OCI-LY3 (cell line): ENCODE data around the gene KRTAP5-6.

Experiments used
- H2AFZ ChIP-seq: fragments of 200-600, 300-600 bp; shearing (Covaris generic); 2 replicates; pipeline ENCODE4 v1.6.0; 2014; ENCODE audit warnings: antibody characterized with exemption, low read depth, low read length
- H3K27ac ChIP-seq: fragments of 200-600, 300-600 bp; sonication (generic); 2 replicates; pipeline ENCODE4 v1.5.1; 2014; ENCODE audit warnings: mild to moderate bottlenecking, low read length, moderate library complexity, mixed read lengths
- H3K27me3 ChIP-seq: fragments of 200-600, 300-600 bp; sonication (generic); 2 replicates; pipeline ENCODE4 v1.6.1; 2014; ENCODE audit warnings: low read depth, low read length, mixed read lengths
- H3K36me3 ChIP-seq: fragments of 200-600, 300-600 bp; sonication (generic); replicated peaks from 2 replicates; pipeline ENCODE3; 2014; ENCODE audit warnings: low read depth, low read length, mixed read lengths
- H3K4me1 ChIP-seq: fragments of 300-600, 200-600 bp; sonication (generic); 2 replicates; pipeline ENCODE4 v1.6.1; 2014; ENCODE audit warnings: low read length, mixed read lengths
- H3K4me2 ChIP-seq: fragments of 200-600, 300-600 bp; sonication (generic); 2 replicates; pipeline ENCODE4 v1.6.1; 2014; ENCODE audit warnings: low read length, mixed read lengths
- H3K4me3 ChIP-seq: fragments of 300-600, 200-600 bp; sonication (generic); 2 replicates; pipeline ENCODE4 v1.5.1; 2014; ENCODE audit warnings: antibody characterized with exemption, mild to moderate bottlenecking, low read length, moderate library complexity
- H3K79me2 ChIP-seq: fragments of 300-600, 200-600 bp; shearing (Covaris generic); 2 replicates; pipeline ENCODE4 v1.6.1; 2014; ENCODE audit warnings: mild to moderate bottlenecking, low read length, mixed read lengths
- H3K9ac ChIP-seq: fragments of 300-600, 200-600 bp; shearing (Covaris generic); 2 replicates; pipeline ENCODE4 v1.6.0; 2014; ENCODE audit warnings: mild to moderate bottlenecking, low read length, moderate library complexity
- H3K9me3 ChIP-seq: fragments of 200-600, 300-600 bp; shearing (Covaris generic); 2 replicates; pipeline ENCODE4 v1.6.1; 2014; ENCODE audit warnings: low read length, mixed read lengths; ENCODE audit not compliant: insufficient read depth
- H4K20me1 ChIP-seq: fragments of 200-600, 300-600 bp; sonication (generic); 2 replicates; pipeline ENCODE4 v1.6.1; 2016; ENCODE audit warnings: low read length, mixed read lengths; ENCODE audit not compliant: insufficient read depth
- EZH2phosphoT487 ChIP-seq: fragments of 200-600 bp; shearing (Covaris generic); IDR thresholded peaks from 2 replicates; pipeline ENCODE4 v1.6.1; 2018; ENCODE audit warnings: antibody characterized with exemption, mixed run types, low read depth
- TF ChIP-seq, protein P1 (sequence below): fragments of 200-600, 300-600 bp; sonication (generic); IDR thresholded peaks from 2 replicates; pipeline ENCODE4 v1.5.1; 2014; ENCODE audit warnings: antibody characterized with exemption, low read length, low read depth

The KRTAP5-6 gene

GRCh38 chr11:1696608-1697570 lies at the start of gene KRTAP5-6:
Gene KRTAP5-6, plus strand, starts transcription at chr11:1697195. Its CDS starts 51 bp downstream, at chr11:1697246.
- Histone ChIP-seq H3K9me3 (no peaks in the 10 kb centered on the region), H4K20me1 (no peaks in the 10 kb centered on the region), H3K4me3 (no peak within 1 kb of the TSS), H2AFZ (no peak within 1 kb of the TSS), H3K79me2 (no peaks in the 10 kb centered on the region), H3K27ac (no peak within 1 kb of the TSS), H3K9ac (no peak within 1 kb of the TSS), H3K27me3 (peaks cover 32% of the 10 kb centered on the region), H3K4me1 (no peaks in the 10 kb centered on the region), H3K36me3 (no peaks in the 10 kb centered on the region), H3K4me2 (no peak within 1 kb of the TSS)
- TF ChIP-seq, protein P1, sequence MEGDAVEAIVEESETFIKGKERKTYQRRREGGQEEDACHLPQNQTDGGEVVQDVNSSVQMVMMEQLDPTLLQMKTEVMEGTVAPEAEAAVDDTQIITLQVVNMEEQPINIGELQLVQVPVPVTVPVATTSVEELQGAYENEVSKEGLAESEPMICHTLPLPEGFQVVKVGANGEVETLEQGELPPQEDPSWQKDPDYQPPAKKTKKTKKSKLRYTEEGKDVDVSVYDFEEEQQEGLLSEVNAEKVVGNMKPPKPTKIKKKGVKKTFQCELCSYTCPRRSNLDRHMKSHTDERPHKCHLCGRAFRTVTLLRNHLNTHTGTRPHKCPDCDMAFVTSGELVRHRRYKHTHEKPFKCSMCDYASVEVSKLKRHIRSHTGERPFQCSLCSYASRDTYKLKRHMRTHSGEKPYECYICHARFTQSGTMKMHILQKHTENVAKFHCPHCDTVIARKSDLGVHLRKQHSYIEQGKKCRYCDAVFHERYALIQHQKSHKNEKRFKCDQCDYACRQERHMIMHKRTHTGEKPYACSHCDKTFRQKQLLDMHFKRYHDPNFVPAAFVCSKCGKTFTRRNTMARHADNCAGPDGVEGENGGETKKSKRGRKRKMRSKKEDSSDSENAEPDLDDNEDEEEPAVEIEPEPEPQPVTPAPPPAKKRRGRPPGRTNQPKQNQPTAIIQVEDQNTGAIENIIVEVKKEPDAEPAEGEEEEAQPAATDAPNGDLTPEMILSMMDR = no peak
- no peak for TF ChIP-seq EZH2phosphoT487

DNA sequence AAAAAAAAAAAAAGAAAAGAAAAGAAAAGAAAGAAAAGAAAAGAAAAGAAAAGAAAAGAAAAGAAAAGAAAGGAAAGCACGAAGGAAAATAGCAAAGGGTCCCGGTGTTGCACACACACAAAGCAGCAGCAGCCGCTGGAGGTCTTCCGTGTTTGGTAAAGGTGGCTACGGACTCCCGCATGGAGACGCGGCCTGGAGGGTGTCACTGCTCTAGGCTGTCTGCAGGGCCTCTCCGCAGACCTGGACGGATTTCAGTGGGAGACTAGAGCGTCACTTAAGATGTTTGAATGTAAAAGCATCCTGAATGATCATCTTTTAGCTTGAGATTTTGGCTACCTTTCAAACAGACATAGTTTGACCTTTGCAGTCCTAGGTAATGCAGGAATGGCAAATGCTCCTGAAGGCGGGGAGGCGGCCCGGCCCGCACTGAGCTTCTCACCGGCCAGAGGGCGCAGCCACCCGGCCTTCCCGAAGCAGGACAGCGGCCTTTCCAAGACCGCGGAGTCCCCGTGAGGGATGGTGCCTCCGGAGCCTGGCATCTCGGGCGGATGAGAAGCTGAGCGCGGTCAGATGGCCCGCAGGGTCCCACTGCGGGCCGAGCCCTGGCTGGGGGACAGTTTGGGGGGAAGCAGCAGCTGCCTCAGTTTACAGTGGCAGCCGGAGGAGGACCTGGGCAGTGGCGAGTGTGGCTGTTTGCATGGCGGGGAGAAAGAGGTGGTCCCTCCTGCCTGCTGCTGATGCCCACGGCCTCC lies 48.9 kb upstream of the KRTAP5-6 start:
- Histone ChIP-seq H3K4me1 (peaks cover 5% of the 10 kb centered on the region; the same call in 1 of the 2 replicates), H3K9me3 (no peaks in the 10 kb centered on the region), H3K4me2 (no peak overlapping the region), H4K20me1 (no peaks in the 10 kb centered on the region), H2AFZ (no peak overlapping the region), H3K27ac (no peak overlapping the region), H3K36me3 (no peaks in the 10 kb centered on the region), H3K4me3 (no peak overlapping the region), H3K9ac (no peak overlapping the region), H3K27me3 (peaks cover 36% of the 10 kb centered on the region), H3K79me2 (no peaks in the 10 kb centered on the region)
- TF ChIP-seq EZH2phosphoT487 = no peak
- TF ChIP-seq, protein P1 = no peak

GRCh38 chr11:1648653-1649420 lies 48.2 kb upstream of the KRTAP5-6 start:
- TF ChIP-seq, protein P1 = no peak
- no peak for TF ChIP-seq EZH2phosphoT487
- H3K4me2 ChIP-seq = no peak overlapping the region
- no peak overlapping the region for H3K27ac ChIP-seq
- no peaks in the 10 kb centered on the region for H3K9me3 ChIP-seq
- peaks cover 37% of the 10 kb centered on the region for H3K27me3 ChIP-seq
- H3K79me2 ChIP-seq = no peaks in the 10 kb centered on the region
- no peak overlapping the region for H3K9ac ChIP-seq
- peaks cover 5% of the 10 kb centered on the region; the same call in 1 of the 2 replicates for H3K4me1 ChIP-seq
- no peak overlapping the region for H2AFZ ChIP-seq
- no peaks in the 10 kb centered on the region for H3K36me3 ChIP-seq
- H3K4me3 ChIP-seq = no peak overlapping the region
- H4K20me1 ChIP-seq = no peaks in the 10 kb centered on the region
